ENCODE data around the gene APBB2.

APBB2 gene

DNA sequence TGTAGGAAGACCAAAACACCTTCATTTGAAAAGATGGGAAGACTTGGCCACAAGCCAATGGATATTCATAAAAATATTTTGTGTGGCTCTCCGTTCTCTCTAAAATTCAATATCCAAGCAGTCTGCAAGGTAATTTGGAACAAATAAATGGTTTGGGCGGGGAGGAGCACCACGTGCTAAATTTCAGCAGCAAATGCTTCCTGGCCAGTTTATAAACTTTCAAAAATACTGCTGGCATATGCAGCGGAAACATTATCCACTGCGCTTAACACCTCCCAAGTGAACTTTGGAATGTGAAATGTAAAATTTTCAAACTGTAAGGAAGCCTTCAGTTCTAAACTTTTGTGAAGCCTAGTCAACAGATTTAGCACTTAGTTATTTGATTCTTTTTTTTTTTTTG is 273.6 kb downstream of the APBB2 start:
- no peak overlapping the region for H3K27ac ChIP-seq
- TF ChIP-seq, protein P1, sequence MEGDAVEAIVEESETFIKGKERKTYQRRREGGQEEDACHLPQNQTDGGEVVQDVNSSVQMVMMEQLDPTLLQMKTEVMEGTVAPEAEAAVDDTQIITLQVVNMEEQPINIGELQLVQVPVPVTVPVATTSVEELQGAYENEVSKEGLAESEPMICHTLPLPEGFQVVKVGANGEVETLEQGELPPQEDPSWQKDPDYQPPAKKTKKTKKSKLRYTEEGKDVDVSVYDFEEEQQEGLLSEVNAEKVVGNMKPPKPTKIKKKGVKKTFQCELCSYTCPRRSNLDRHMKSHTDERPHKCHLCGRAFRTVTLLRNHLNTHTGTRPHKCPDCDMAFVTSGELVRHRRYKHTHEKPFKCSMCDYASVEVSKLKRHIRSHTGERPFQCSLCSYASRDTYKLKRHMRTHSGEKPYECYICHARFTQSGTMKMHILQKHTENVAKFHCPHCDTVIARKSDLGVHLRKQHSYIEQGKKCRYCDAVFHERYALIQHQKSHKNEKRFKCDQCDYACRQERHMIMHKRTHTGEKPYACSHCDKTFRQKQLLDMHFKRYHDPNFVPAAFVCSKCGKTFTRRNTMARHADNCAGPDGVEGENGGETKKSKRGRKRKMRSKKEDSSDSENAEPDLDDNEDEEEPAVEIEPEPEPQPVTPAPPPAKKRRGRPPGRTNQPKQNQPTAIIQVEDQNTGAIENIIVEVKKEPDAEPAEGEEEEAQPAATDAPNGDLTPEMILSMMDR (conservative IDR thresholded peaks at IDR 0.05) = no peak

DNA sequence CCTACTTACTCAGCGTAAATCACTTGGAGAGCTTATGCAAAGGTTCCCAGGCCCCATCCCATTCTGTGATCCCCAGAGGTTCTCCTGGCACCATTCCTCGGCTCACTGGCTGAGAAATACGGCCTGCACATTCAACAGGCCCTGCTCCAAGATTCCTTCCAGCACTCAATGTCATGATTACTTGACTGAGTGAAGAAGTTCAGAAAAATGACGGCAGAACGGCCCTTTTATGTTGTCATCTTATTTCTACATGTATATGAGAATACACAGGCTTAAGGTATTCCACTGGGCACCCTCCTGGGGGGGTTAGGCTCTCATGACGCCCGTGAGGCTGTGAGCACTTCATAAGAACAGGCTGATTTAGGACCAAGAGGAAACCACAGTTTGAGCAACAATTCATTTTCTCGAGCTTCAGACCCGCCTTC is 274.0 kb downstream of the APBB2 start:
- TF ChIP-seq, protein P1 (conservative IDR thresholded peaks at IDR 0.05) = no peak
- no peak overlapping the region for H3K27ac ChIP-seq

DNA sequence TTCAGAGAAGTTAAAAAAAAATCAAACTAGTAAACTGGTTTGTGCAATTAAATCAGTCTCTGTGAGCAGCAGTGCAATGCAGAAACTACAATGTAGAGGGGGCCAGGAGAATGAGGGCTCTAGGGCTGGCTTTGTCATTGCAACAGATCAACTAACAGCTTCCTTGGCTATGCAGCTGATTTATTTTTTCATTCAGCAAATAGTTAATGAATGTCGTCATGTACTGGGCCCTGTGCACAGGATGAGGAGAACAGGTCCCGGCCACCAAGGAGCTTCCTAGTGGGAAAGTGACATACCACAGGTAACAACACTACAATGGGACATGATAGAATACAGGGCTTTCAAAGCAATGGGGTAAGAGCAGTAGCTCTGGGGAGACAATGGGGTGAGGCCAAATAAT is 274.5 kb downstream of the APBB2 start:
- TF ChIP-seq, protein P1 (conservative IDR thresholded peaks at IDR 0.05) = no peak
- H3K27ac ChIP-seq = no peak overlapping the region

DNA sequence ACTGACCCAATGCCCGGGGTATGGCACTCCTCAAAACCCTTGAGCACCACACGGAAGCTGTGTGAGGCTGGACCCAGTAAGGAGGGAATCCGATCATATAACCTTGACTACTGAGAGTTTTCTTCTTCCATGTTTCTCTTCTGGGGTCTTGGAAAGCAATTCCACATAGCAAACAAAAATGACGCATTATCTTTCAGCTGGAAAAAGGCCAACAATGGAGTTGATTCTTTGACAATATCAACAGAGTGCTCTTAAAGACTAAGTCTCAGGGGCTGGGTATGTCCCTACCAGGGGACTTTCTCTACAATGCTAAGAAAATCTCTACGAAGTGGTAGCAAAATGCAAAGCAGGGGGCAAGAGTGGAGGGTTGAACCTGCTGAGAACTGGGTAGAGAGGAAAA is 276.0 kb downstream of the APBB2 start:
- TF ChIP-seq, protein P1 (conservative IDR thresholded peaks at IDR 0.05) = no peak
- no peak overlapping the region for H3K27ac ChIP-seq

DNA sequence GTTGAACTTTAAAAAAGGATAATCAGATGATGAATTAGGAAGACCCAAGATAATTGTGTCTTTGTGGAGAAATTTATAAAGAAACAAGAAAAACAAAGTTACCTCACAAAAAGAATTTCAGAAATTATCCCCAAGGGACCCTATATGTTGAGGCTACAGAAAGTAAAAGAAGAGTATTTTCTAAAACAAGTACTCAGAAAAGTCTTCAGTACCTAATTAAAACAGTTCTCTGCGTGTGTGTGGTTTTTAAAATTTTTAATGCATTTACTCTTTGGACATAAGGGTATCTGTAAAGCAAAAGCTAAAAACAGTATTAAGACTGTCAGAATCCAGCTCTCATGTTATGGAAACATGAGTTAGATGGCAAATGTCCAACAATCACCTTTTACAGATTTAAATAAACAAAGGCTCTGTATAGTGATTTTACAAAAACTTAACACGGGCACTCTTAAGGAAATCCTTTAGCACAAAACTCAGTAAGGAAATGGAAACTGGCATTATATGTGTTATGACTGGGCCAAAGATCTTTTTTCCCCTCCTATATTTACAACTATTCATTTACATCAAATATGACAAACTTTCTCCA is 277.1 kb downstream of the APBB2 start:
- H3K27ac ChIP-seq = no peak overlapping the region
- TF ChIP-seq, protein P1 (conservative IDR thresholded peaks at IDR 0.05) = no peak

DNA sequence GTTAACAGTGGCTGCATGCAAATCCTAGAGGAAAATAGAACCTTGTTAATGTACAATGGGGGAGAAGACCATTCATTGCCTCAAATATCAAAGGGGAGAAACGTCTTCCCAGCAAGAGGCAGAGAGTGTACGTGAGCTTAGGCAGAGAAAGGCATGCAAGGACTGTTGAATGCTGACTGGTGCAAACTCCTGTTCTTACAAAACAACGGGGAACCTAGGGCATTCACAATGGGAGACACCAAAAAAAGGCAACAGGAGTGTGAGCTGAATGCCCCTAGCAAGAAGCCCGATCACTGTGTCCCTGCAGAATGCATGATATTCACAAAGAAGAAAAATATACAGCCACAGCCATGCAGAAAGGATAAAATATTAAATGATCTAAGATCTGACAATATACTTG is 279.7 kb downstream of the APBB2 start:
- TF ChIP-seq, protein P1 (conservative IDR thresholded peaks at IDR 0.05) = no peak

DNA sequence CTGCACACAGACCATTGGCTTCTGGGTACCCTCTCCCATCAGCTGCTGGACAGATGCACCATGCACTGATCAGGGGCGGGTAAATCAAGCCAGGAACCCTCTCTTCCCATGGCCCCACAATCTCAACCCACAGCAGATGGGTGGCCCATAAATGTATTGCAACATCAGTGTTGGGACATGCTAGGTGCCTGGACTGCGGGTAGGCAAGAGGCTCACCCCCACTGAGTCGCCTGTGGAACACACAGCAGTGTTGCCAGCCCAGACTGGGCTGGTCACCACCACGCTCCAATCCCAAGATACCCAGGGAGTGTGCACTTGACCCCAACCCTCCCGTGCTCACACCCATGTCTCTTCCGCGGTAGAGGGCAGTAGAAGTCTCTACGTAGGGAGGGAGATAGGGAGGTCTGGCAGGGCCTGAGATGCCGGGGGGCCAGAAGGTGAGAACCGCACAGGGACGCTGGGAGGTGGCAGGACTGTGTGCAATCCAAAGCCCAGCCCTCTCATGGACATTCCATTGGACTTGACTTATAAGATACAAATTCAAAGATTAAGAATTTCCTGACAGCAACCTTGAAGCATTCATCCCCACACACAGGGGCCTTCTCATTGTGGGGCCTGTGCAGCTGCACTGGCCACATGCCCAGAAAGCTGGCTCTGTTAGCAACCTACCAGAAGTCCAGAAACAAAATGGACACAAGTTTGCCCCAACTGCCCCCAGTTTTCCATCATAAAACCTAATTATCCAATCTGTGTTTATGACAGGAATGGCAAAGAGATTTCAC is 280.9 kb downstream of the APBB2 start:
- no peak overlapping the region for H3K27ac ChIP-seq
- TF ChIP-seq, protein P1 (conservative IDR thresholded peaks at IDR 0.05) = no peak

More for the DNA sequence above, 279.7 kb downstream of the APBB2 start:
- H3K27ac ChIP-seq = no peak overlapping the region

All from VCaP (cell line).